A172 (cell line): ENCODE data around the gene ZNF350. TPM values are rescaled to one million over a fixed set of nuclear protein-coding genes. Genes with fewer than 3 reads are reported as not detected.

Source experiments
- total RNA-seq: library from RNA; depleted of rRNA; stranded (reverse); fragments of >200 nt; shearing (Covaris generic); gene quantifications from 2 replicates; pipeline ENCODE4 v1.2.3, GENCODE V29; 2014; rRNA removed

The ZNF350 gene
- total RNA-seq, 1 experiment from 2014 or later, result 7.8 TPM

Other genes starting within 250 kb of the ZNF350 start
- gene FPR1, start 235.0 kb downstream of the ZNF350 start, total RNA-seq, result 0.07 TPM in 1 of 2 replicates, not detected in the other
- not detected in 2 replicates for gene FPR2, start 225.7 kb downstream of the ZNF350 start, total RNA-seq
- not detected in 2 replicates for gene FPR3, start 191.7 kb downstream of the ZNF350 start, total RNA-seq
- gene ZNF577, start 98.9 kb downstream of the ZNF350 start, total RNA-seq, result 0.19 and 0.57 TPM in 2 replicates
- gene ZNF649, start 81.8 kb downstream of the ZNF350 start, total RNA-seq, result 0.78 and 2.4 TPM in 2 replicates
- gene ZNF613, start 59.4 kb downstream of the ZNF350 start, total RNA-seq, result 4.8 and 7.7 TPM in 2 replicates
- 7.9 and 9.3 TPM in 2 replicates for gene ZNF615, start 21.4 kb upstream of the ZNF350 start, total RNA-seq
- gene ZNF614, start 41.5 kb upstream of the ZNF350 start, total RNA-seq, result 14.3 and 15.3 TPM in 2 replicates
- gene ZNF432, start 62.0 kb upstream of the ZNF350 start, total RNA-seq, result 3.5 and 5.0 TPM in 2 replicates
- gene ZNF841, start 108.9 kb upstream of the ZNF350 start, total RNA-seq, result 8.3 and 8.6 TPM in 2 replicates
- gene ZNF616, start 153.1 kb upstream of the ZNF350 start, total RNA-seq, result 6.1 and 17.5 TPM in 2 replicates
- gene ZNF836, start 184.8 kb upstream of the ZNF350 start, total RNA-seq, result 7.0 and 32.6 TPM in 2 replicates
- 301 and 306 TPM in 2 replicates for gene PPP2R1A, start 203.2 kb upstream of the ZNF350 start, total RNA-seq